Measurements from ENCODE around the gene HOXA9.

Gene HOXA9

DNA sequence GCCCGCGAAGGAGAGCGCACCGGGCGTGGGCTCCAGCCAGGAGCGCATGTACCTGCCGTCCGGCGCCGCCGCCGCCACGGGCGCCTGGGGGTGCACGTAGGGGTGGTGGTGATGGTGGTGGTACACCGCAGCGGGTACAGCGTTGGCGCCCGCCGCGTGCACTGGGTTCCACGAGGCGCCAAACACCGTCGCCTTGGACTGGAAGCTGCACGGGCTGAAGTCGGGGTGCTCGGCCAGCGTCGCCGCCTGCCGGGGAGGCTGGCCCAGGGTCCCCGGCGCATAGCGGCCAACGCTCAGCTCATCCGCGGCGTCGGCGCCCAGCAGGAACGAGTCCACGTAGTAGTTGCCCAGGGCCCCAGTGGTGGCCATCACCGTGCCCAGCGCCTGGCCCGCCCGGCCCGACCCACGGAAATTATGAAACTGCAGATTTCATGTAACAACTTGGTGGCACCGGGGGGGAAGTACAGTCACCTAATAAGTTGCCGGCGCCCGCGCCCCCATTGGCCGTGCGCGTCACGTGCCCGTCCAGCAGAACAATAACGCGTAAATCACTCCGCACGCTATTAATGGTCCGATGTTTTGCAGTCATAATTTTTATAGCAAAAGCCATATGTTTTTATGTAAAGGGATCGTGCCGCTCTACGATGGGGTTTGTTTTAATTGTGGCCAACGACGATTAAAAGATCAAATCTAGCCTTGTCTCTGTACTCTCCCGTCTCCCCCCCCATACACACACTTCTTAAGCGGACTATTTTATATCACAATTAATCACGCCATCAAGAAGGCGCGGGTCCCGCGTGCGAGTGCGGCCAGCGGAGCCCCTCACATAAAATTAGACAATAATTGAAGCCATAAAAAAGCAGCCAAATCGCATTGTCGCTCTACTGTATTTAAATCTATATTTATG, at the start of gene HOXA9:
TSS of gene HOXA9 (minus strand) at position 449 of the 907 bp plus-strand sequence. CDS start at position 369, 80 bp downstream.
- peak; percentile 72 for DNase-seq

GRCh38 chr7:27214239-27214950, 49.1 kb upstream of the HOXA9 start:
- no peak for DNase-seq

GRCh38 chr7:27213433-27214238, 48.3 kb upstream of the HOXA9 start:
- no peak for DNase-seq

- DNase-seq, result peak; percentile 85
Measured at GRCh38 chr7:27212497-27213432, 47.4 kb upstream of the HOXA9 start.

DNA sequence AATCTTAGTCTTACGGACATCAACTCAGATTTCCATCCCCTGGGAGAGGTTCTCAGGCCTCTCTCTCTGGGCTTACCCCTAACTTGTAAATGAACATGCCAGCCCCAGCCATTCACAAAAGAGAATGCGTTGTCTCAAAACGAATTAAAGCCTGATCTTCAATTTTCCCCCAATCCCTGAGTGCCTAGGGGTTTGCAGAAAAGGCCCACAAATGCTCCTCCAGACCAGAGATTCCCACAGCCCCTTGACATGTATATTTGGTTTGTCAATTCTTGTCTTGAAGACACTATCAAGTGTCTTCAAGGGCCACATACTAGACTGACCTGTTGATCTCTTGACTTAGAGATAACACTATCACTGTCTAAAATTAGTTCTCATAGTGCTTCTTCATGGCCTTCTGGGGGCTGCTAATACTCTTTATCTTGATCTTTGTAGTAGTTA, 46.4 kb upstream of the HOXA9 start:
- DNase-seq, result no peak

GRCh38 chr7:27211084-27211446, 45.7 kb upstream of the HOXA9 start:
- no peak for DNase-seq

GRCh38 chr7:27210441-27211083, 45.2 kb upstream of the HOXA9 start:
- no peak for DNase-seq

DNA sequence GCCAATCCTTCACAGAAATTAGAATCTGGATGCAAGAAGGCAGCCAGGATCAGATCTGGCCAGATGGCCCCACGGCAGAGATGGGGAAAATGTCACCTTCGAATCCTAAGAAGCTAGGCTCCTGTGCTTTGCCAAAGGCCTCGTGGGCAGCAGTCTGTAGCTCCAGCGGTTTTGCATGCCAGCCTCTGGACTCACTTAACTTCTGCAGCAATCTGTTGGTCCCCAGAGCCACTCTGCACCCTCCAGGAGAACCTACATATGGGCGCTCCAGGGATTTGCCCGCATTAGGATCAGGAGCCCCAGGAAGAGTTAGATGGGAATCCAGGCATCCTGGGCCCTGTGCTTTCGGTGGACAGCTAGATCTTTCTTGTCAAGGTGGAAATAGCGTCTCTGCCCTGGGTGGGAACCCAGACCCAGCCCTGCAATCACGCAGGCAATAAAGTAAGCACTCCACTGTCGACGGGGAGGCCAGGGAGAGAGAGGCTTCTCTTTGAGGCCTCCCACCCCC, 44.6 kb upstream of the HOXA9 start:
- no peak for DNase-seq

DNA sequence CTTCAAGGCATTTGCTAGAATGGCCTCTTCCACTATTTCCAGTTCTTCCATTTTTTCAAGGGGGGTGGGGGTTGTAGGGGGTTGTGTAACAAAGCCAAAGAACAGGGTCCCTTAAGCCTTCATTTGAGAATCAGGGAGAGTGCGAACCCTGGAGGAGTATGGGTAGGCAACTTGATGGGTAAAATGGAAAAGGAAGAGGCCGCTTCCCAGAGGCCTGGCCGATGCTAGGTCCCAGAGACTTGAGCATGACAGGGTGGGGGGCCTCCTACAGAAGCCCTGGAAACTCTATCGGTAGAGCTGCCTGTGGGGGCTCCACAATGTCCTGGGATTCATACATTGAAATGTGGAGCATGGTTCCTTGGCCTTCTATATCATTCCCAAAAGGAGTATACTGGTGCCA, 43.7 kb upstream of the HOXA9 start:
- DNase-seq, result no peak

DNA sequence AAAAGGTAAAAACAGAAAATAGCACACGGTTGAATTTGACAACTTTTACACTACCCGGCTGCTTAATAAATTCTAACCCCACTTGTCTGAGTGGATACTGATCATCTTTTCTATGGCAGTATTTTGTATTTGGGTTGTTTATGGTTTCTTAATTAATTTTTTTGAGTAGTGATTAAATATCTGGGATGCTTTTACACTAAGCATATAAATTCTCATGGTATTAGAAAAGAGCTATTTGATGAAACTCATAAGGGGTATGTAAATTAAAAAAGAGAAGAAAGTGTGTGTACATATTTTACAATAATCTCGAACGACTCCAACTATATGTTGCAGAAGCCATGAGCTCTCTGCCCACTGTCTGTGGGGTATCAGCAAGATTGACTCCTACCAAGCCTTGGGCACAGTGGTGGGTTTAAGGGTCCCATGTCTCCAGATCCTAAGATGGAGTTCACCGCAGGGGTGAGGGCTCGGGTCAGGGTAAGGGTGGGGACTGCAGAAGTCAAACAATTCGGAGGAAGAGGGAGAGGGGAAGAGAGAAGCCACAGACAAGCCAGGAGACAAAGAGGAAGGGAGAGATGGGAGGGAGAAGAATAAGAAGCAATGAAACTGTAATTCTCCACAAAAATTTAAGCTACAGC, 42.1 kb upstream of the HOXA9 start:
- DNase-seq, result no peak

DNA sequence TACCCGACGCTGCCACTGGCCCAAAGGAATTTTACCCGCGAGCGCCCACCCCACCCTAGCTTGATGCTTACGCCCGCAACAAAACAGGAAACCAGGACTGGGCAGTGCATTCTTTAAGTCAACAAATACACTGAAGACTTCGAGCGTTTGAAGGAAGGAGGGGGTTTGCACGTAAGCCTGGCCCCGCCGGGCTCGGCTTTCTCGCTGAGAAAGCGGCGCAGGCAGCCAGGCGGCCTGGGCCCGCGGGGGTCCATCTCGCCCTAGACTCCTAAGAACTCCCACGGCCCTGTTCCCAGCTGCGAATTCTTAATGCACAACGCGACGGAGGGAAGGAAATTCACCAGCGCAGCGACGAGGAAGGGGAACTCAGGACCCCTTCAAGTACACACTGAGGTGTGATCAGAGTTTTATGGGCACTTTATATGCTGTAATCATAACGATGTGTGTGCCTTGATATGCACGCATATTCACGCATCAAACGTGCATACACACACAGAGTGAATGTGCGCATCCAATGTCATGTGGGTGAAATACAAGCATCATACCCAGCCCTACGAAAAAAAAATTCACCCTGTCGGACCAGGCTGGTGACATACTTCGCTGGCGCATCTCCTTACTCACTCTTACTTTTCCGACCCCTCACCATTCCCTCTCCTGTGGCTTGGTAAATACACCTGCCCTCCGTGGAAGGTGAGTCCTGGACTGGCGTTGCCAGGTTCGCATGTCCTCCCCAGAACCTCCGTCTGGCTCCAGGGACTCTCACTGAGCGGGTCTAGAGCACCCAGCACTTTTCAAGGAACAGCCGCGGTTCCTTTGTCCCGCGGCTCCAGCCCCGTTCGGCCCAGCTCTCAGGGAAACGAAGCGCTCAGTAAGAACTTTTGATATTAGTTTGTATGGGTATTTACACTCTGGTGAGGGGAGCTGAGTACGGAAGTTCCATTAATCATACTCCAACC, 40.3 kb upstream of the HOXA9 start:
- no peak for DNase-seq

DNA sequence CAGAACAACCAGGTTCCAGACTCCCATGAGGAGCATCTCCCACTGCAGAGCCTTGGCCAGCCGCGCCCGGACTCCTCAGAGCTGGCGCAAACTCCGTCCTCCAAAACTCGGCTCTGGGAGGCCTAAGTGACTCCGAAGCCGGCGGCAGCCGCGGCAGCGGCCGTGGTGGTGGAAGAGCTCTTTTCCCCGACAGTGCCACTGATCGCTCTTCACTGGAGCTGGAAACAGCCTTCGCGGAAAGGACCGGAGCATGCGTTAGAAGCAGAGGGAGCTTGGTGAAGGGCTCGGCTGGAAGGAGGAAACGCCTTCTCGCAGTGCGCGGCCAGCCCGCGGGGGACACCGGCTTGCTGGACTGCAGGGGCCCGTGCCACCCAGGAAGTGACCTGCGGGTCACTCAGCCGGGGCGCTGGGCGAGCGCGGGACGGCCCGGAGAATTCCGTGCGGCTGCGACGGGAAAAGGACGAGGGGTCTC, 39.5 kb upstream of the HOXA9 start:
- DNase-seq, result no peak

DNA sequence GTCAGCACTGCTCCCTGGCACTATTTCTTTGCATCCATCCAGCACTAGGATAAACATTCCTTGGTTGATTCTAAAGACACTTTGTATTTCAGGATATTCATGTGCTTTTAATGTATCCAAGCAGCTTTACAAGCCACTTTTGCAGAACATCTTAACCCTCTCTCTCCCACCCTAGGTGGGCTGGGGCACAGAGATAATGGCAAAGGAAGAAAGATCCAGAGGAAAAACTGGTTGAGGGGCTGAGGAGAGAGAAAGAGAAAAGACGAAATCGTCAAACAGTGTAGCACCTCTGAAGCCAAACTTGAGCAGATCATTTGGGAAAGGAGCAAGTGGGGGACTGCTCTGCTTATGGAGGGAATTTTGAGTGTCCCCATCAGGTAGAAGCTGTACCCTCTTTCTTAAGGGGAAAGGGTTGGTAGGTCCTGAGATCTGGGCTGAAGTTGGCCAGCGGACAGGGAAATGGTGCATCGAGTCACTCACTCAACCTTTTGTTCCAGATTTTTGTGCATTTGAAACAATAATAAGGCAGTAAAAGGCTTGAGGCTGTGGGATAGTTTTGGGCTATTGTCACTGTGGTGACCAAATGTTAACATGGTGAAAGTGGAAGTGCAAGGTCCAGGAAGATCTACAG, 38.7 kb upstream of the HOXA9 start:
- no peak for DNase-seq

- DNase-seq, result no peak
Measured at GRCh38 chr7:27203365-27203953, 38.1 kb upstream of the HOXA9 start.

DNA sequence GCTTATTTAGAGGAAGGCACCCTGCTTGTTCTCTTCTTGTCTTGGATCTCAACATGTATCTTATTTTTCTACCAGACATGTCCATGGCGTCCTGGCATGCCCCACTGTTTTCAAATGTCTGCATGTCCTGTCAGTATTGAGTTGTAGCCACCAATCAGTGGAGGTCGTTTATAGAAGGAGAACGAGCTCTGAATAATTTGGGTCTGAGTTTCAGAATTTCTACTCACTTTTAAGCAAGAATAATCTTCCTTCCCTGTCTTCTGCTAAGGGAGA, 37.5 kb upstream of the HOXA9 start:
- no peak for DNase-seq

- DNase-seq, result no peak
Measured at GRCh38 chr7:27202018-27202861, 36.9 kb upstream of the HOXA9 start.

- DNase-seq, result no peak
Measured at GRCh38 chr7:27201580-27202017, 36.3 kb upstream of the HOXA9 start.
